K562 (cell line): ENCODE results near the gene GABPB2. TPM values are rescaled to one million over a fixed set of nuclear protein-coding genes. Genes with fewer than 3 reads are reported as not detected.

Experiments used
- DDX20 ChIP-seq: fragments of 450-650 bp; IDR thresholded peaks from 2 replicates; pipeline ENCODE4 v1.6.1; 2016; ENCODE audit warnings: missing genetic modification characterization, low read depth, mild to moderate bottlenecking, missing compliant biosample characterization, moderate library complexity
- ELK1 ChIP-seq: sonication (generic); formaldehyde crosslinking; IDR thresholded peaks from 2 replicates; pipeline ENCODE4 v1.8.1; 2022; ENCODE audit warnings: missing genetic modification reagents
- EP400 ChIP-seq: fragments of 450-650 bp; IDR thresholded peaks from 2 replicates; pipeline ENCODE4 v1.6.1; 2017; ENCODE audit warnings: antibody characterized with exemption, mild to moderate bottlenecking, moderate library complexity
- HOMEZ ChIP-seq: fragments of 250-450 bp; sonication (Bioruptor Pico); IDR thresholded peaks from 2 replicates; pipeline ENCODE4 v1.4.0; 2020; ENCODE audit warnings: mild to moderate bottlenecking, moderate library complexity
- IRF1 ChIP-seq: sonication (generic); formaldehyde crosslinking; IDR thresholded peaks from 2 replicates; pipeline ENCODE4 v1.8.0; 2022; ENCODE audit warnings: missing genetic modification reagents, mild to moderate bottlenecking, borderline replicate concordance
- KLF10 ChIP-seq: fragments of 250-450 bp; sonication (Bioruptor Pico); IDR thresholded peaks from 2 replicates; pipeline ENCODE4 v1.6.1; 2021; ENCODE audit warnings: matching md5 sums
- MLX ChIP-seq, 2 experiments: fragments of 450-650 bp in 1 of 2; sonication (generic) in 1 of 2; formaldehyde crosslinking; conservative IDR thresholded peaks; 2 replicates each; pipeline versions ENCODE4 v1.4.0 to v1.8.1; 2020 to 2022; ENCODE audit warnings: mild to moderate bottlenecking in 1 of 2, missing genetic modification reagents in 1 of 2
- NR2F6 ChIP-seq: fragments of 450-650 bp; formaldehyde crosslinking; IDR thresholded peaks from 2 replicates; pipeline ENCODE4 v1.4.0; 2020; ENCODE audit warnings: mild to moderate bottlenecking
- PHB ChIP-seq: fragments of 250-450 bp; sonication (Bioruptor Pico); IDR thresholded peaks from 2 replicates; pipeline ENCODE4 v1.5.0; 2021
- PHF21A ChIP-seq: fragments of 450-650 bp; IDR thresholded peaks from 2 replicates; pipeline ENCODE4 v1.6.1; 2017; ENCODE audit warnings: low read depth, borderline replicate concordance
- POLR2B ChIP-seq: fragments of 450-650 bp; IDR thresholded peaks from 2 replicates; pipeline ENCODE4 v1.6.1; 2018; ENCODE audit warnings: low read depth; ENCODE audit not compliant: partially characterized antibody
- PPARD ChIP-seq: fragments of 250-450 bp; sonication (Bioruptor Pico); IDR thresholded peaks from 2 replicates; pipeline ENCODE4 v1.8.0; 2022; ENCODE audit warnings: inconsistent platforms, mild to moderate bottlenecking, moderate library complexity
- SLC30A9 ChIP-seq: fragments of 250-450 bp; sonication (Bioruptor Pico); IDR thresholded peaks from 2 replicates; pipeline ENCODE4 v1.8.0; 2022; ENCODE audit warnings: mild to moderate bottlenecking, moderate library complexity
- SMARCB1 ChIP-seq: IDR thresholded peaks from 2 replicates; pipeline ENCODE4 v1.6.1; 2011; ENCODE audit warnings: improper control_type of control experiment, low read depth; ENCODE audit not compliant: insufficient read length
- TEAD2 ChIP-seq: fragments of 450-650 bp; IDR thresholded peaks from 2 replicates; pipeline ENCODE4 v1.6.1; 2016; ENCODE audit warnings: missing genetic modification characterization, control low read depth, missing compliant biosample characterization
- TRIM24 ChIP-seq, 2 experiments: fragments of 450-650 bp; IDR thresholded peaks; 2 replicates each; pipeline ENCODE4 v1.6.1; 2016
- ZNF212 ChIP-seq: fragments of 450-650 bp; formaldehyde crosslinking; IDR thresholded peaks from 2 replicates; pipeline ENCODE4 v1.4.0; 2020; ENCODE audit warnings: mild to moderate bottlenecking
- ZNF217 ChIP-seq: sonication (generic); formaldehyde crosslinking; IDR thresholded peaks from 2 replicates; pipeline ENCODE4 v1.8.0; 2022; ENCODE audit warnings: mild to moderate bottlenecking, missing genetic modification reagents
- ZNF239 ChIP-seq: fragments of 250-450 bp; sonication (Bioruptor Pico); IDR thresholded peaks from 2 replicates; pipeline ENCODE4 v1.4.0; 2020; ENCODE audit warnings: mild to moderate bottlenecking
- ZNF253 ChIP-seq: fragments of 250-450 bp; sonication (Bioruptor Pico); conservative IDR thresholded peaks from 2 replicates; pipeline ENCODE4 v1.6.1; 2021; ENCODE audit warnings: mild to moderate bottlenecking
- ZNF384 ChIP-seq: IDR thresholded peaks from 2 replicates; pipeline ENCODE4 v1.6.1; 2012; ENCODE audit warnings: low read depth, low read length, improper control_type of control experiment
- ZNF445 ChIP-seq: fragments of 250-450 bp; sonication (Bioruptor Pico); IDR thresholded peaks from 2 replicates; pipeline ENCODE4 v1.4.0; 2020; ENCODE audit warnings: low read depth, mild to moderate bottlenecking, moderate library complexity
- ZNF449 ChIP-seq: fragments of 250-450 bp; sonication (Bioruptor Pico); IDR thresholded peaks from 2 replicates; pipeline ENCODE4 v1.8.0; 2022; ENCODE audit warnings: moderate library complexity, mild to moderate bottlenecking, inconsistent platforms
- polyA plus RNA-seq, 8 experiments: library from polyadenylated mRNA; depleted of rRNA in 4 of 8; stranded (reverse) in 5 of 8; unstranded in 3 of 8; fragments of >200 nt; fragmentation: Nextera tagmentation in 2 of 8; fragmentation: Illumina TruSeq in 1 of 8; extraction: Ambion mirVana in 2 of 8; extraction: Trizol in 1 of 8; gene quantifications; 2 replicates each; pipeline versions ENCODE4 v1.2.1 to v1.2.3, GENCODE V29; 2011 to 2014; ENCODE audit warnings: inconsistent platforms in 1 of 8, missing spikeins in 1 of 8
- total RNA-seq, 7 experiments: library from RNA; depleted of rRNA in 6 of 7; stranded (reverse); fragments of >200 nt in 6 of 7; fragmentation: Illumina TruSeq in 2 of 7; extraction: Trizol in 2 of 7; gene quantifications; 2 replicates each; pipeline versions ENCODE4 v1.2.1 to v1.2.3, GENCODE V29; 2011 to 2021; ENCODE audit warnings: low replicate concordance in 1 of 7

The GABPB2 gene
- total and polyA plus RNA-seq, 9 of the 15 experiments (the other 6 are each of a cell fraction or from before 2014, with no cell fraction given) = 2.2 to 13.3 (median 6.1) TPM

- TF ChIP-seq ELK1 (CRISPR knock-in tag) (no peak), ZNF445 (CRISPR knock-in tag) (no peak), PHB (CRISPR knock-in tag) (0 out of 2 replicates have a peak, but pooled peaks have one; percentile 50), ZNF253 (CRISPR knock-in tag) (no peak), HOMEZ (CRISPR knock-in tag) (no peak), NR2F6 (CRISPR knock-in tag) (no peak), PPARD (CRISPR knock-in tag) (no peak), EP400 (peak; percentile 84), ZNF239 (CRISPR knock-in tag) (peak; percentile 12; the same call in 1 of the 2 replicates), ZNF384 (peak; percentile 96), ZNF212 (CRISPR knock-in tag) (no peak), TRIM24 (IDR thresholded peaks at IDR 0.05) (peak in 1 of 2 experiments; percentile 87; a peak in 2 of 4 replicates), MLX (CRISPR knock-in tag; conservative IDR thresholded peaks at IDR 0.05) (no peak), TEAD2 (tag) (no peak), KLF10 (CRISPR knock-in tag) (no peak), DDX20 (tag) (peak; percentile 28; the same call in 1 of the 2 replicates), POLR2B (peak; percentile 51), SLC30A9 (CRISPR knock-in tag) (no peak), SMARCB1 (no peak), ZNF217 (CRISPR knock-in tag) (no peak), IRF1 (CRISPR knock-in tag) (no peak), ZNF449 (CRISPR knock-in tag) (no peak), PHF21A (no peak)
Measured at GRCh38 chr1:151165738-151166504, 95.4 kb downstream of the GABPB2 start, which contains the start of the genes LYSMD1 and SCNM1 (continued).
